Left lobe of liver (tissue), 2 donors: ENCODE data around the gene ZSWIM6. TPM values are rescaled to one million over a fixed set of nuclear protein-coding genes. Genes with fewer than 3 reads are reported as not detected.
A peak's percentile ranks its signal among the peaks of the same experiment; 100 is the strongest.
"Not testable (repeated sequence)": the region's sequence is repeated elsewhere in the genome, so short reads cannot be mapped to it uniquely, and the experiment has no call there.

Experiments used
- ATAC-seq: fragments of 200-7000 bp; cut with Tn5 transposase; one replicate; pipeline ENCODE4 v1.9.1; 2020; ENCODE audit warnings: mild to moderate bottlenecking, moderate library complexity
- DNase-seq: peaks from one replicate; pipeline ENCODE4 v3.0.0-alpha.2; 2020; ENCODE audit warnings: low spot score
- total RNA-seq: library from RNA; stranded (reverse); gene quantifications from one replicate; pipeline ENCODE4 v1.2.1, GENCODE V29; 2021
- donor health status: DM: no; HTN: no; CAD: no; lungs with moderate emphysema.
- donor health status: DM: no; HTN: yes; CAD: no.

Gene ZSWIM6
- total RNA-seq, 1 donor from 2014 or later = 2.9 TPM

DNA sequence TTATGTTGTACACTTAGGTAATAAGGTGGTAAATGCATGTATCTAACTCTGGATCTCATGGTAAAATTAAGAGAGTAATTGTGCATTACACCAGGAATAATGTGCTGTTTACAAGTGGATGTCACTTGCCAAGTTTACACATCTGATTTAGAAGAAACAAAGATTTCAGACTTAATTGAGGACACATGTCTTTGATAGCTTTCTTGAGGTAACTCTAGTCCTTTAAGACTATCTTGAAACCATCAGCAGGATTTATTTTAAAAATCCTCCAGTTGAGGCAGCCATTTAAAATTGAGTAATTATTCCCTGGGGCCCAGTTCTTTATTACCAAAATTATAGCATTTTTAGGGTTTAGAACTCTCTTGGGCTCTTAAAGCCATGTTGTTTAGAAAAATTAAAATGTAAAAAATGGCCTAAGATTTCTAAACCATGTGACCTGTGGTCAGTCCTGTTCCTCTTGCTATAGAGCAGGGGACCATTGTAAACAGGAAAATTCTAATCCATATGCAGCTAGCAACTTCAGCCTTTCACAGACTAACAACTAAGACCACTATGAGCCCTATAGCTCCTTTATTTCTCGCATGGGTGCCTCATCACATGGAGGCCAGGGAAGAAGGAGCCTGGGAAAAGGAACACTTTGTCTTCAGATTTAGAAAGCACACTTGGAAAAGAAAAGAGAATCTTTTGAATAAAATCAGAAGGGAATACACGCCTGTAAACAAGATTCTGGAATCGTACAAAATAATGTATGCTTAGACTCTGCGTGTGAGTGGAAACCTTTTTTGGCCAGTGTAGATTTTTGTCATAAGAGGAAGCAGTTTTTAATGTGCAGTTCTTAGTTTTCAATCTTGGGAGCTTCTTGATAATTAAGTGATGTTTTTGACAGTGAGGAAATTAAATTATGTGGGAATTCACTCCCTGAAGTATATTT, 71.2 kb downstream of the ZSWIM6 start:
- DNase-seq = no peak
- no peak for ATAC-seq

DNA sequence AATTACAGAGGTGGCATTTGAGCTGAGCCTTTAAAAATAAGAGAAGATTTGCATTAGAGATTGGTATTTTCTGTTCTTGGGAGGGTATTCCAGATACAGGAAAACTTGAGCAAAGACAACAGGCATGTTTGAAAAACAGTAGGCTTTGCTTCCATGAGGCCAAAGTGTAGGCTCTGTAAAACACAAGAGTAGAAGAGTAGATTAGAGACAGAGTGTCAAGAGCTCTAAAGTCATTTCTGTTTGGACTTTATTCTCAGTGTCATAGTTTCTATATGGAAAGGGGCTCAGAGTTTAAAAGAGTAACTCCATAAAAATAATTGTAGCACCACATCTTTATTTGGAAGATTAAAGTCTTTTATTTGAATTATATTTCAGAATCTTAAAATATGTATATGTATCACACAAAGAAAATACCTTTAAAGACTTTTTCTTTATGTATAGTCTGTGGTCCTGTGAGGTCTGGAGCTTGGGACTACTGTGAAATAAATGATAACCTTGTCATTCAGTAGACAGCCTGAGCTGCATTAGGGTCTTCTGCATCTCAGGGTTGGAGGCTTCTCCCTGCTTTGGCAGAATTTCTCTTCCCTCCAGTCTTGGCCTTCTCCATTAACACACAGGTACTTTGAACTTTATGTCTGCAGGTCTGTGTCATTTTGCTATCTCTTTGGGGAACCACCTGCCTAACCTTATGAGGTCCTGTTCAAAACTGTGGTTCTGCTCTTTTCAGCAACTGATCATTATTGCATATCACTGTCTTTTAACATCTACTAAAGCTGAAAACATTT, 73.6 kb downstream of the ZSWIM6 start:
- no peak for DNase-seq

DNA sequence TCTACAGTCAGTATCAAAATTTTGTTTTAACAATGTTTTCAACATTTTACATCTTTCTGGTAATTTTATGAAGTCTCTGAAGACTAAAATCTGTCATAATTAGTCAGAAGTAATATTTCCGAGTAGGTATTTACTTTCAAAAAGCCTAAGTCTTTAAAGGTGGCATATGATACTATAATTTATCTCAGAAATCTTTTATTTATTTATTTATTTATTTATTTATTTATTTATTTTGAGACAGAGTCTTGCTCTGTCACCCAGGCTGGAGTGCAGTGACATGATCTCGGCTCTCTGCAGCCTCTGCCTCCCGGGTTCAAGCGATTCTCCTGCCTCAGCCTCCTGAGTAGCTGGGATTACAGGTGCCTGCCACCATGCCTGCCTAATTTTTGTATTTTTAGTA, 74.4 kb downstream of the ZSWIM6 start:
- DNase-seq, ATAC-seq: not testable (repeated sequence)

More for the DNA sequence above, 73.6 kb downstream of the ZSWIM6 start:
- ATAC-seq = peak; percentile 29

DNA sequence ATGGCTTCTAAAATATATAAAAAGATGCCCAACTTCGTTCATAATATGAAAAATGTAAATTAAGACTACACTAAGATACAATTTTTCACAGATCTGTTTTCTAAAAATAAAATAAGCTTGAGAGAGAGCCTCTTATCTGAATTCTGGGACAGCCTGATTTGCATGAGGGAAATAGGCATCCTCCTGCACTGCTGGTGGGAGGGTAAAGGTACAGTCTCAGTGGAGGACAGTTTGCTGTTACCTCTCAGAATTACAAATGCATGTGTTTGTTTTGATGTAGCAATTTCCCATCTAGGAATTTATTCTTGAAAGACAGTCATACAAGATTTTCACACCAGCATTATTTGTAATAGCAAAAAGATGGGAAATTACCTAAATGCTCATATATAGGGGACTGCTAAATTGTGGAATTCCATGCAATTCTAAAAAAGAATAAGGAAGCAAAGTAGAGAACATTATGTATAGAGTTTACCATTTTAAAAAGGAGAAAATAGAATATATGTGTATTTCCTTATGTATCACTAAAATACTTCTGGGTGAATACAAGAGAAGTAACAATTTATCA, 75.7 kb downstream of the ZSWIM6 start:
- ATAC-seq = peak; percentile 54
- no peak for DNase-seq

DNA sequence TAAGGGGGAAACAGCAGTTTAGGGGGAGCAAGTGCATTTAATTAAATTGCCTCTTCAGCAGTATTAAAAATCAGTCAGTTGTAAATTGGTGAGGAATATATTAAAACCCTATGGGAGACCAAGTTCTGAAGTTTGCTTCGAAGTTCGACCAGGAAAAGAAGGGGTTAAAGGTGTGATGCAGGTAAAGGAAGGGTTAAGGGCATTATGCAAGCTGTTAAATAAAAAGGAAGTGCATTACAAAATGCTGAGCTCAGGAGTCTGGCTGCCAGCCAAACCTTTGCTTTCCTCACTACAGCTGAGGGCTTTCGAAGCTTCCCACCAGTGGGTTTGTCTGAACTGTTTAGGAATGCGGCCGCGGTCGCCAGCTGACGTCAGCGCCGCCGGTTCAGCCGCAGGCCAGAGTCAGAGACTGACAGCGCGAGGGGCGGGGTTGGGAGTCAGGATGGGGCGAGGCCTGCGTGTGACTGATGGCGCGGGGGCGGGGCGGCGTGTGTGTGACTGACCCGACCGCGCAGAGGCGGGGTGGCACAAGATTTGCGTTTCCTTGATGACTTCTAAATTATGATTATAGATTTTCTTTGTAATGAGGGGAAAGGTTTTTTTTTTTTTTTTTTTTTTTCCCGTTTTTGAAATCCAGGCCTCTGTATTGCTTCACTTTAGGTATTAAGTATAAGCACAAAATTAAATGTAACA, 76.6 kb downstream of the ZSWIM6 start:
- DNase-seq (peak; percentile 100), ATAC-seq (peak; percentile 98)

DNA sequence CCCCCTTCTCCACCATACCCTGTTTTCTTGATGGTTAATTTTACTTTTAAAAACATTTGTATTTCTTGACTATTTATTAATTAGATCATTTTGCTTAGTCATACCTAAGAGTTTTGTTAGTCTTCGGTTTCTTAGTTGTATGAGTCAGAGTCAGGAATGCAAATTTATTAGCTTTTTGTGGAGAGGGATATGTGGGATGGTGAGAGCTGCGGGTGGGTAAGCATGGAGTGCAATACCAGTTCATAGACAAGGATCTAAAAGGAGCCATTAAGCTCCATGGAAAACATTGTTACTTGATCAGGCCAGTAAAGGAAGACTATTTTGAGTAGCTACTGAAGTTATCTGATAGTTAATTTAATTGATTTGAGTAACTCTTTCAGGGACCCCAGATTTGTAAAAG, 77.5 kb downstream of the ZSWIM6 start:
- DNase-seq (no peak), ATAC-seq (no peak)

DNA sequence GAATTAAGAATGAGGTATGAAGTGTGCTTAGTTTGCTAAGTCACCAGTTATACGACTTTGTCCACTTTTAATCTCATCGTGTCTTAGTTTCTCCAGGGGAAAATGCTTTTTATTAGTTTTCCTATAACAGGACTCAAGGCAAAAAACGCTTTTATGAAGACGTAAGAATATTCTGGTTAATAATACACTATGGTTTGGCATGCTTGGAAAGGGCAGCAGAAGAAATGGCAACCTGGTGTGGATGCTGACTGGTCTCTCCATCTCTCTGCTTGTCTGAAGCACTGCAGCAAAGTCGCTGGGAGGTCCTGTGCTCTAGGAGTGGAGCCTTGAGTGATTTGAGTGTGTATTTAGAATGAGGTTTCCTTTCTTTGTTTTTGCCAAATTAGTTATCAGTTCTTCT, 78.8 kb downstream of the ZSWIM6 start:
- DNase-seq = no peak
- no peak for ATAC-seq

DNA sequence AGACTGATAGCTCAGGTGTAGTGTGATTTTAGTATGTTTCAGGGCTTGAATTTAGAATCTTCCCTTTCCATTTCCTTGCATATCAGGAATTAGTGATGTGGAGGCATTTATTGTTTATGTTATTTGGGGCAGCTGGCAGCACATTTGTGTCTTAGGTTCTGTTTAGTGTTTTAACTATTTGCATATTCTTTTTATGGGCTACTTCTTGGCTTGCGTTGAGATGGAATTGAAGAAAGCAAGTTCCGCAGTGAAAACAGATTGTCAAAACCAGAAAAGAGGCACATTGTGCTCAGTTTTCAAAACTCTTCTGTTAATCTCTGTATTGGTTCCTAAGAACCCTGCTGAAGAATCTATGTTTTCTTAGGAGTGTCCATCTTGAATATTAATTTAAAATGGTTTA, 80.3 kb downstream of the ZSWIM6 start:
- ATAC-seq = no peak
- no peak for DNase-seq

DNA sequence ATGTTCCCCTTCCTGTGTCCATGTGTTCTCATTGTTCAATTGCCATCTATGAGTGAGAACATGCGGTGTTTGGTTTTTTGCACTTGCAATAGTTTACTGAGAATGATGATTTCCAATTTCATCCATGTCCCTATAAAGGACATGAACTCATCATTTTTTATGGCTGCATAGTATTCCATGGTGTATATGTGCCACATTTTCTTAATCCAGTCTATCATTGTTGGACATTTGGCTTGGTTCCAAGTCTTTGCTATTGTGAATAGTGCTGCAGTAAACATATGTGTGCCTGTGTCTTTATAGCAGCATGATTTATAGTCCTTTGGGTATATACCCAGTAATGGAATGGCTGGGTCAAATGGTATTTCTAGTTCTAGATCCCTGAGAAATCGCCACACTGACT, 81.1 kb downstream of the ZSWIM6 start:
- ATAC-seq, DNase-seq: not testable (repeated sequence)

DNA sequence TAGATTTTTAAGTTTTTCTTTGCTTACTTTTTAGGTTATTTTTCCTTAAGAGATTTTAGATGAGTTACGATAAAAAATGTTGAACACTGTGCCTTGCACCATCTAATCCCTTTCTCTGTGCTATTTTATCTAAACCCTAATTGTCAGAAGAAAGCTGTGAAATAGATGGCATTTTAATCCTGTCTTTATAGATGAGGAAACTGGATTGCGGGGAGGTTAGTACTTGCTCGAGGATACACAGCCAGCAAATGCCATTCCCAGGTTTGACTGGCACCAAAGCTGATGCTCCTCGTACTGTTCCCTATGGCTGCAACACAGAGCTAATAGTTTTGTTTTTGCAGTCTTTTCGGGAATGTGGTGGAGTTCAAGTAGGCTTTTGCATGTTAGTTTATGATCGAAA, 82.7 kb downstream of the ZSWIM6 start:
- no peak for ATAC-seq
- DNase-seq = no peak

DNA sequence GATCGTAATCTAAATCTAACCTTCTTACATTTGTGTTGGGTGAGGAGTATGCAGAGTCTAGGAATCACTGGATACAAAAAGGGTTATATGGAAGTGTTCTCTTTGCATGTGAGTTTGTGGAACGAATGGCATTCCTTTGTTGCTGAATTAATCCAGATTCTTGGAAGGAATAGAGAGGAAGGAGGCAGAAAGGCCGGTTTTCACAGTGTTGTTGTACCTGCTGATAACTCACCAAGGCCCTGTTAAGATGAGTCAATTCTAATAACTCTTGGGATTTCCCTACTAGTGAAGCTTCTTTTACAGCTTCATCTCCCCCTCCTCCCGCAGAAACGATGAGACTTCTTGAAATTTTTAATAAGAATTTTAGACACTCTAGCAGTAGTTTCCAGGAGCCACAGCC, 84.0 kb downstream of the ZSWIM6 start:
- no peak for ATAC-seq

DNA sequence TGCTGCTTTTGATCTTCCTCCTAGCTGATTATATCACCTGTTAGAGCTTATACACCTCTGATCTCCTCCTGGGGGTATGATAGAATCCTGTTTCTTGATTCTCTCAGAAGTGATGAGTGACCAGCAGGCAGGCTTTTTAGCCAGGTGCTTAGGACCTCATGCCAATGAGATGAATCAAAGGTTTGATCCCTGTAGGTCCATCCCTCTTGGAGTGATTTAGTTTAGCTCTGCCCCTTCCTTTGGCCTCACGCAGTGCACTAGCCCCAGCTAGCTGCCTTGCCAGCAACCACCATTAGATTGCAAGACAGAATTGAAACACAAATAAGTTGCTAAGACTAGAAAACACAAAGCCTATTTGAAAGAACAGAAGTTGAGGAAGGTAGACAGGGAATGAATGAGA, 84.4 kb downstream of the ZSWIM6 start:
- ATAC-seq (no peak), DNase-seq (no peak)

More for the DNA sequence above, 84.0 kb downstream of the ZSWIM6 start:
- no peak for DNase-seq

DNA sequence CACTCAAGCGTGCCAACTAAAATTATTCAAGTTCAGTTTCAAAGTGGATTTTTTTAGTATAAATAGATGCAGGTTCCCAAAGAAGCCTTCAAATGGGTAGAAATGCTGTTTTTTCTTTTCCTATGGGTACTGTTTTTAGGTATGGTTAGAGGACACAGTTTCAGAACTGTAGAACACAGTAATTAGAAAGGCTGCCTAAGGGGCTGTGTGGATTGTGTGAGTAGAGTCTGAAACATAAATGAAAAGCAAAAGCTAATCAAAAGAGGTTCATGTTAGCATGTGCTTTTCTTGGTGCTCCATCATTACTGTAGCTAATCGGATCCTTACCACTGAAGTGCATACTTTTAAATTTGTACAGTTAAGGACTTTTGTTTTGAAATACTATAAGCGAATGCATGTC, 85.3 kb downstream of the ZSWIM6 start:
- ATAC-seq (no peak), DNase-seq (no peak)

DNA sequence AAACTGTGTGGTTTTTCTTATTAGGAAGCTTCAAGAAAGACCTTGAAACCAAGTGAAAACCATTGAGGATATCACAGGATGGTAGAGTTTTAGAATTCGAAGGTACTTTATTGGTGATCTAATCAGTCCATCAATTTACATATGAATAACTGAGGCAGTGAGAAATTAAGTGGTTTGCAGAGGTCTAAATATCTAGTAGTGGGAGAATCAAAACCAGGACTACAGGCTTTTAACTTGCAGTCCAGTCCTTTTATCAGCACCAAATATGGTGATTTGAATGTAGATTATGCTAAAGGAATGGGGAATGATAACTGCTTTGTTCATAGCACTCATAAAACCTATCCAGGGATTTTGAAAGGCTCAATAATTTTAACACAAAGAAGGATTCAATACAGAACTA, 85.8 kb downstream of the ZSWIM6 start:
- no peak for ATAC-seq
- DNase-seq = no peak

DNA sequence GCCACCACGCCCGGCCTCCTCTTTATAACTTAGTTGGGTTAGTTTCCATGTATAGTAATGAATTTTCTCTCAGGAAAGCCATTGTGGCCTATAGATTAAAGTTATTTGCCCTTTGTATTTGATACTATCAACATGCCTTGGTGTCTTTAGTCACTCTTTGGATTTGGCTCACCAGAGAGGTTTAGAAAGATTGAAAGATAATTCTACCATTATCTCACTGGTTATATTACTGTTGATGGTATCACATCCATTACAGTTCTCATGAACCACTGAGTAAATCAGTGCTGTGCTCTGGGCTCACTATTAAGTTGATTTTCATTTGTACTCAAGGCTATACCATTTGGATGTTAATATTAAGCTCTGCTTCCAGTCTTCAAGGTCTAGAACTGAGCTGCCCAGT, 87.0 kb downstream of the ZSWIM6 start:
- DNase-seq (no peak), ATAC-seq (no peak)

DNA sequence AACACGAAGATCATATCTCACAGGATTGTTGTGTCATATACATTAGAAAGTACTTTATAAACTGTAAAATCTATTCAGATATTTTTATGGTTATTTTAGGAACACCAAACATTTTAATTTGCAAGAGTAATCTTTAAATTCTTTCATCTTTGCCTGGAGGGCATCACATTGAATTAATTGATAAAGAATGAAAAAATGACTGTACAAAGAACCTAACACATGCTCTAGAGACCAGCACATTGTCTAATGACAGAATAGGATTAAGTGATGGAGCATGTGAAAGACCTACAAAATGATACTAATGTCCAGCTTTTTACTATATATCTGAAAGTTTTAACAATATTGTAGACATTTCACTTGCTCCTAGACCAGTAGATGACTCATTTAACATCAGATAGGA, 88.0 kb downstream of the ZSWIM6 start:
- DNase-seq (no peak), ATAC-seq (no peak)

DNA sequence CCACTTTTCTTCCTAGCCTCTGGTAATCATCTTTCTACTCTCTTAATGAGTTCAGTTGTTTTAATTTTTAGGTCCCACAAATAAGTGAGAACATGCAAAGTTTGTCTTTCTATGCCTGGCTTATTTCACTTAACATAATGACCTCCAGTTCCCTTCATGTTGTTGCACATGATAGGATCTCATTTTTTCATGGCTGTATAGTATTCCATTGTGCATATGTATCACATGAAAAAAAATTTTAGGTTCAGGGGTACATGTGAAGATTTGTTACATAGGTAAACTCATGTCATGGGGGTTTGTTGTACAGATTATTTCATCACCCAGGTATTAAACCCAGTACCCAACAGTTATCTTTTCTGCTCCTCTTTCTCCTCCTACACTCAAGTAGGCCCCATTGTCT, 89.2 kb downstream of the ZSWIM6 start:
- DNase-seq, ATAC-seq: not testable (repeated sequence)

DNA sequence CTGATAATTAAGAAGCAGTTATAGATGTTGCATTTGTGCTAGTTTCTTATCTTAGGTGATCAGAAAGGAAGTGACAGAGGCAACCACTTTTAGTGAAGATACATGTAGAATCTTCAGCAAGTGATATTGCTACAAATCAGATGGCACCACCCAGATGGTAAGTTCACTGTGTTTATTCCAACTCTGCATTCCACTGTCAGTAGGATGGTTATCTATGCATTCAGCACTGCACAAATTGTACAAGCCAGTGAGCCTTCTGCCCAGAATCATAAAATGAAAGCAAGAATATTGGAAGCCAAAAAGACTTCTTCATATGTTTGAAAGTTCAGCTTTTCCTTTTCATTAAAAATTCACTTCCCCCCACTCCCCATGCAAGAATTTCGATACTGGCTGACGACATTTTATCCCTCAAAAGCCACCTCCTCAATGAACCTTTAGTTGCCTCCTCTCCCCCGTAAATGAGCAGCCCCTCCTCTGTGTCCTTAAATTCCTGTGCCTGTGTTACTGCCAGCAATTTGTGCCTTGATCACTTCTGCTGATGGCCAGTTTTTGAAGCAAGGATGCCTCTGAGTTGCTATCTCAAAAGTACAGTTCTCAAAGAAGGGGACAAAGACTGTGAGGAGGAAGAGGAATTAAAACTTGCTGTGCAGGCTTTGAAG, 91.6 kb downstream of the ZSWIM6 start:
- ATAC-seq = no peak
- no peak for DNase-seq

DNA sequence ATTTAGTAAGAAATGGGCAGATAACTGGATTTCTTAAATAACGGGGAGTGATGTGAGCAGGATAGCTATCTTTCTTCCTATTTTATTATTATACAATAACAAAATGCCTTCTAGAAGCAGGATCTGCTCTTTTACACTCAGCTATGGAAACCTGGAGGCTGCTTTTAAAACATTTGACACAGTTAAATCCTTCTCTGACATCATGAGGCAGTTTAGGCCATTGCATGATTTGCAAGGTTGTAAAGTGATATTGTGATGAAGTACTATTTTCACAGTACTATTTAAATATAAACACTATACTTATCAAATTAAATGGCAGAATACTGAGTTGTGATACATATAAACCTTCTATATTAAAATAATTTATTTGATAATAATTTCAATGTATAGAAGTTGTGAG, 93.9 kb downstream of the ZSWIM6 start:
- ATAC-seq = no peak
- no peak for DNase-seq

DNA sequence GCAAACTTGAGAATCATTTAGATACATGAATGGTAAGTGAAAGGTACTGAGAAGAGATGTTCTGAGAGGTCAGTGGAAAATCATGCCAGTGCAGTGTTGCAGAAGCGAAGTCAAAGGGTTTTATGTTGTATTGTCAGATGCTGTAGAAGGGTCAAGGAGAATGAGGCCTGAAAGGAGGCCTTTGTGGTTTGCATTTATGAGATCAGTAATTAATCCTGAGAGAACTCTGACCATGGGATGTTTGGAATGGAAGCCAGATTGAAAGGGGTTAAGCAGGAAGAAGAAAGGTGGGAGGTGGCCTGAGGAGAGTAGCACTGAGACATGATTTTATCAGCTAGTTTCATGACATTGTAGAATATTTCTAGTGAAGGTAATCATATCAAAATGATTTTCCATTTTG, 97.8 kb downstream of the ZSWIM6 start:
- ATAC-seq (no peak), DNase-seq (no peak)
